SU-DHL-6 (cell line): ENCODE results near the gene WNT1.
A peak's percentile ranks its signal among the peaks of the same experiment; 100 is the strongest.

Source experiments
- H2AFZ ChIP-seq: fragments of 200-600 bp; sonication (generic); 2 replicates; pipeline ENCODE4 v1.6.1; 2014; ENCODE audit warnings: low read depth, mild to moderate bottlenecking, moderate library complexity, mixed read lengths, antibody characterized with exemption, low read length; ENCODE audit not compliant: severe bottlenecking
- H3F3A ChIP-seq: fragments of 200-600 bp; shearing (Covaris generic); 2 replicates; pipeline ENCODE4 v1.6.0; 2016; ENCODE audit warnings: antibody characterized with exemption, mild to moderate bottlenecking; ENCODE audit not compliant: insufficient read depth
- H3K27ac ChIP-seq: fragments of 200-600 bp; sonication (generic); 2 replicates; pipeline ENCODE4 v1.5.1; 2016; ENCODE audit warnings: low read depth, mild to moderate bottlenecking, low read length, moderate library complexity, mixed read lengths
- H3K27me3 ChIP-seq: fragments of 200-600 bp; sonication (generic), shearing (Covaris generic); 2 replicates; pipeline ENCODE4 v1.6.0; 2014; ENCODE audit warnings: mild to moderate bottlenecking, low read length
- H3K36me3 ChIP-seq: fragments of 200-600 bp; sonication (generic); 2 replicates; pipeline ENCODE4 v1.6.1; 2014; ENCODE audit warnings: mild to moderate bottlenecking, low read length, mixed read lengths
- H3K4me2 ChIP-seq: fragments of 300-600, 200-600 bp; shearing (Covaris generic), sonication (generic); 2 replicates; pipeline ENCODE4 v1.6.0; 2014; ENCODE audit warnings: low read length, low read depth, mild to moderate bottlenecking; ENCODE audit not compliant: poor library complexity, severe bottlenecking
- H3K4me3 ChIP-seq: fragments of 200-600 bp; sonication (generic); 2 replicates; pipeline ENCODE4 v1.5.1; 2014; ENCODE audit warnings: antibody characterized with exemption, low read length, mild to moderate bottlenecking, mixed read lengths; ENCODE audit not compliant: insufficient read depth, poor library complexity, severe bottlenecking
- H3K79me2 ChIP-seq: fragments of 200-600 bp; sonication (generic); 2 replicates; pipeline ENCODE4 v1.6.1; 2014; ENCODE audit warnings: mild to moderate bottlenecking, low read length, moderate library complexity; ENCODE audit not compliant: insufficient read depth
- H3K9ac ChIP-seq: fragments of 200-600 bp; sonication (generic); 2 replicates; pipeline ENCODE4 v1.7.0; 2014; ENCODE audit warnings: mild to moderate bottlenecking, low read length
- H3K9me2 ChIP-seq: fragments of 200-600 bp; sonication (generic); replicated peaks from 2 replicates; pipeline ENCODE4 v1.6.1; 2014; ENCODE audit warnings: low read length; ENCODE audit not compliant: insufficient read depth
- H3K9me3 ChIP-seq: fragments of 200-600 bp; sonication (generic); 2 replicates; pipeline ENCODE4 v1.6.1; 2014; ENCODE audit warnings: low read length, mixed read lengths; ENCODE audit not compliant: insufficient read depth
- H4K20me1 ChIP-seq: fragments of 200-600 bp; sonication (generic); 2 replicates; pipeline ENCODE4 v1.6.1; 2014; ENCODE audit warnings: low read depth, mild to moderate bottlenecking, antibody characterized with exemption, low read length, moderate library complexity, mixed read lengths
- EZH2phosphoT487 ChIP-seq: fragments of 200-600 bp; sonication (generic), shearing (Covaris generic); conservative IDR thresholded peaks from 2 replicates; pipeline ENCODE4 v1.6.1; 2018; ENCODE audit warnings: mild to moderate bottlenecking, antibody characterized with exemption, low read length, moderate library complexity, mixed read lengths
- TF ChIP-seq, protein P1 (sequence below): fragments of 200-600 bp; sonication (generic); IDR thresholded peaks from one replicate; pipeline ENCODE4 v1.5.1; 2017; ENCODE audit warnings: antibody characterized with exemption, mild to moderate bottlenecking, low read length, moderate library complexity; ENCODE audit not compliant: insufficient read depth, poor library complexity, severe bottlenecking

The WNT1 gene

DNA sequence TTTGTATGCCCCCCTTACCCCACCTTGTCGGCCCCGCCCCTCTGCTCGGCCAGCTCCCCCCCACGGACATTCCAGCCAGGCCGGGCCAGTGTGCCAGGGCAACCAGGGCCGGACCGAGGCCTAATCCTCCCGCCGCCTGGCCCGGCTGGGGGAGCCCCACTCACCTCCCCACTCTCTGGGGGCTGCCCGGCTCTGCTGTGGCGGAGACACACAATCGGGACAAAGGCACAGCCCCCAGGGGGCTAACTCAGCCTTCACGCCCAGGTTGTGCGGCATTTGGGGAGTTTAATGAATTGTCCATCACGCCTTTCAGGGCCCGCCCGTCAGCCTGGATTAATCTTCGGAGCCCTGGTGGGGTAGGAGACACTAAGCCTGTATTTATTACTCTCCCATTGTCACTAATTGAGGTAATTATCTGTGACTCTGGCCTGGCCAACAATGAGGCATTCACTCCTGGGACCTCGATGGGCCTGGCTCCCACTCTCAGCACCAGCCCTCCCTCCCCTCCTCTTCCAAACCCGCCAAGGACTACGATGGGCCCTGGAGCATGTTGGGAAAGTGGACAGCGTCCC, 8.7 kb downstream of the WNT1 start:
- no peak overlapping the region for H2AFZ ChIP-seq
- no peaks in the 10 kb centered on the region for H3K36me3 ChIP-seq
- no peaks in the 10 kb centered on the region for H3K27me3 ChIP-seq
- no peaks in the 10 kb centered on the region for H3K9me2 ChIP-seq
- no peak for TF ChIP-seq EZH2phosphoT487
- TF ChIP-seq, protein P1, sequence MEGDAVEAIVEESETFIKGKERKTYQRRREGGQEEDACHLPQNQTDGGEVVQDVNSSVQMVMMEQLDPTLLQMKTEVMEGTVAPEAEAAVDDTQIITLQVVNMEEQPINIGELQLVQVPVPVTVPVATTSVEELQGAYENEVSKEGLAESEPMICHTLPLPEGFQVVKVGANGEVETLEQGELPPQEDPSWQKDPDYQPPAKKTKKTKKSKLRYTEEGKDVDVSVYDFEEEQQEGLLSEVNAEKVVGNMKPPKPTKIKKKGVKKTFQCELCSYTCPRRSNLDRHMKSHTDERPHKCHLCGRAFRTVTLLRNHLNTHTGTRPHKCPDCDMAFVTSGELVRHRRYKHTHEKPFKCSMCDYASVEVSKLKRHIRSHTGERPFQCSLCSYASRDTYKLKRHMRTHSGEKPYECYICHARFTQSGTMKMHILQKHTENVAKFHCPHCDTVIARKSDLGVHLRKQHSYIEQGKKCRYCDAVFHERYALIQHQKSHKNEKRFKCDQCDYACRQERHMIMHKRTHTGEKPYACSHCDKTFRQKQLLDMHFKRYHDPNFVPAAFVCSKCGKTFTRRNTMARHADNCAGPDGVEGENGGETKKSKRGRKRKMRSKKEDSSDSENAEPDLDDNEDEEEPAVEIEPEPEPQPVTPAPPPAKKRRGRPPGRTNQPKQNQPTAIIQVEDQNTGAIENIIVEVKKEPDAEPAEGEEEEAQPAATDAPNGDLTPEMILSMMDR = no peak
- H3K9ac ChIP-seq = no peak overlapping the region
- H3K4me3 ChIP-seq = no peak overlapping the region
- no peak overlapping the region for H3K27ac ChIP-seq
- no peaks in the 10 kb centered on the region for H4K20me1 ChIP-seq
- H3K4me2 ChIP-seq = no peak overlapping the region
- no peaks in the 10 kb centered on the region for H3F3A ChIP-seq
- H3K9me3 ChIP-seq = no peaks in the 10 kb centered on the region
- H3K79me2 ChIP-seq = no peaks in the 10 kb centered on the region

DNA sequence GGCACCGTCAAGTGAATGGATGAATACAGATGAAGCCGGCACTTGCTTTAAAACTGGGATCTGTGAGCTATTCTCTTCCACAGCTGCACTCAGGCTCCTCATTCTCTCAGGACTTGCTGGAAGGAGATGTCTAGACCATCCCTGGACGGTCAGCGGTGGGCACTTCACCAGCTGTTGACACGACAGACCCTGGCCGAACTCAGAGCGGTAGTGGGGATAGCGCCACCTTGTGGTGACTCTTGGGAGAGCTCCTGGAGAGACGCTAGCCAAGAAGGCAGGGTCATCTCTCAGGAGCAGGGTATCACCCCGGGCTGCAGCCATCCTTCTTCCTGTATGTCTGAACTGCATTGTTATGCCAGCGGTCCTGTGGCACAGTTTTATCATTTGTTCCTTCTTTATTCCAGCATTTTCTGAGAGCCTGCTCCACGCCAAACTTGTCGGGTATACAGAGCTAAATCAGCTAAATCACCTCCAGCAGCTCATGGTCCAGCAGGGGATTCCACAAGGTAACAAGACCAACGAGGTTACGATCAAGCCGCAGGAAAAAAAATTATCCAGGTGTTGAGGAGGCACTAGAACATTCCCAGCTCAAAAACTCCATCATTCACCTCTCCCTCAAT, 10.0 kb downstream of the WNT1 start:
- H3K9me3 ChIP-seq = no peaks in the 10 kb centered on the region
- H4K20me1 ChIP-seq = no peaks in the 10 kb centered on the region
- H3K9ac ChIP-seq = no peak overlapping the region
- H3K79me2 ChIP-seq = no peaks in the 10 kb centered on the region
- TF ChIP-seq, protein P1 = peak; percentile 90
- no peak for TF ChIP-seq EZH2phosphoT487
- H3F3A ChIP-seq = no peaks in the 10 kb centered on the region
- H3K4me3 ChIP-seq = no peak overlapping the region
- no peaks in the 10 kb centered on the region for H3K9me2 ChIP-seq
- no peaks in the 10 kb centered on the region for H3K36me3 ChIP-seq
- H2AFZ ChIP-seq = no peak overlapping the region
- H3K27ac ChIP-seq = no peak overlapping the region
- H3K4me2 ChIP-seq = no peak overlapping the region
- no peaks in the 10 kb centered on the region for H3K27me3 ChIP-seq

DNA sequence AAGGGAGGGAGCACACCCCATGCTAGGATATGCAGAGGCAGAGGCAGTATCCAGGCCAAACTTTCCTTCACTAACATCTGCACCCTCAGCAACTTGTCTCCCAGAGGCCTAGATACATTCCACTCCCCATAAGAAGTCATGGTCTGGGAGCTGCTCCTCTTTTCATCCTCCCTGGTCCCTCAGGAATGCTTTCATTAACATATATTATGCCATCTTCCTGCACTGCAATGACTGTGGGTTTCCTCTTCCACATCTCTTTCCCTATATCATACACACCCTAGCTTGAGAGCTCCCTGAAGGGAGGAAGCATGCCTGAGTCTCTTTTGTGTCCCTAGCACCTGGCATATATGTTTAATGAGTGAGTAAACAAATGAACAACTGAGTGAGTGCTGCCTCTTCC, 12.4 kb downstream of the WNT1 start:
- Histone ChIP-seq H3K27ac (no peak overlapping the region), H3K9ac (no peak overlapping the region), H3K9me2 (no peaks in the 10 kb centered on the region), H3K4me2 (no peak overlapping the region), H3F3A (no peaks in the 10 kb centered on the region), H3K9me3 (no peaks in the 10 kb centered on the region), H4K20me1 (no peaks in the 10 kb centered on the region), H3K4me3 (no peak overlapping the region), H3K79me2 (no peaks in the 10 kb centered on the region), H2AFZ (no peak overlapping the region), H3K27me3 (no peaks in the 10 kb centered on the region), H3K36me3 (no peaks in the 10 kb centered on the region)
- TF ChIP-seq EZH2phosphoT487 = no peak
- TF ChIP-seq, protein P1 = no peak
